HEK293 (cell line): Measurements from ENCODE around the gene TLE3.
A peak's percentile ranks its signal among the peaks of the same experiment; 100 is the strongest.

Experiments
- CTCF ChIA-PET: fragments of 350-600 bp; formaldehyde crosslinking; extraction: SDS; loops from one replicate; lab custom pipeline; 2021; ENCODE audit warnings: antibody characterized with exemption; lab: Yijun Ruan, JAX
- POLR2A ChIA-PET: fragments of 300-600 bp; formaldehyde crosslinking; extraction: SDS; loops from one replicate; lab custom pipeline; 2020; ENCODE audit warnings: antibody characterized with exemption, inconsistent platforms; lab: Yijun Ruan, JAX
- H3K27ac ChIP-seq: fragments of 200-500 bp; sonication (Bioruptor generic); 2 replicates; pipeline ENCODE4 v1.5.1; 2014; ENCODE audit warnings: low read depth, low read length, control low read depth, inconsistent platforms; ENCODE audit errors: extremely low read depth
- H3K36me3 ChIP-seq, 2 experiments: fragments of 200-500 bp in 1 of 2; sonication (Bioruptor generic) in 1 of 2; 1 replicate in 1 of 2; 2 replicates in 1 of 2; pipeline ENCODE4 v1.5.1; 2014 to 2017; ENCODE audit warnings: inconsistent platforms in 2 of 2, low read length in 2 of 2; ENCODE audit not compliant: control insufficient read depth in 2 of 2, insufficient read depth in 1 of 2
- H3K4me1 ChIP-seq: fragments of 200-500 bp; sonication (Bioruptor generic); 2 replicates; pipeline ENCODE4 v1.5.1; 2014; ENCODE audit warnings: mild to moderate bottlenecking, low read length, inconsistent platforms; ENCODE audit not compliant: control insufficient read depth, insufficient read depth
- H3K4me3 ChIP-seq: 2 replicates; pipeline ENCODE4 v1.5.1; 2011; ENCODE audit warnings: low read depth, mild to moderate bottlenecking, control low read depth, low read length, moderate library complexity
- H3K9me3 ChIP-seq: fragments of 200-500 bp; sonication (Bioruptor generic); 2 replicates; pipeline ENCODE4 v1.5.1; 2014; ENCODE audit warnings: low read depth, low read length, inconsistent platforms; ENCODE audit not compliant: control insufficient read depth, insufficient read depth
- MYNN ChIP-seq: fragments of 450-650 bp; formaldehyde crosslinking; IDR thresholded peaks from 2 replicates; pipeline ENCODE4 v1.5.1; 2016; ENCODE audit warnings: missing biosample characterization, missing genetic modification characterization, borderline replicate concordance
- ZBTB10 ChIP-seq: fragments of 450-650 bp; formaldehyde crosslinking; IDR thresholded peaks from 2 replicates; pipeline ENCODE4 v1.5.1; 2016; ENCODE audit warnings: missing biosample characterization, missing genetic modification characterization
- ZBTB26 ChIP-seq: fragments of 450-650 bp; formaldehyde crosslinking; optimal IDR thresholded peaks from 2 replicates; pipeline ENCODE3; 2016; ENCODE audit warnings: missing biosample characterization, mild to moderate bottlenecking, missing genetic modification characterization
- ZBTB7A ChIP-seq: fragments of 450-650 bp; formaldehyde crosslinking; IDR thresholded peaks from 2 replicates; pipeline ENCODE4 v1.5.1; 2016; ENCODE audit warnings: low read depth, missing biosample characterization, missing genetic modification characterization
- ZNF114 ChIP-seq: fragments of 450-650 bp; formaldehyde crosslinking; IDR thresholded peaks from 2 replicates; pipeline ENCODE4 v1.5.0; 2017; ENCODE audit warnings: missing biosample characterization, missing genetic modification characterization
- ZNF280C ChIP-seq: fragments of 450-650 bp; formaldehyde crosslinking; IDR thresholded peaks from 2 replicates; pipeline ENCODE4 v1.5.1; 2016; ENCODE audit warnings: missing biosample characterization, missing genetic modification characterization
- ZNF785 ChIP-seq: fragments of 450-650 bp; formaldehyde crosslinking; IDR thresholded peaks from 2 replicates; pipeline ENCODE4 v1.5.1; 2016; ENCODE audit warnings: missing biosample characterization, missing genetic modification characterization
- ZNF792 ChIP-seq: fragments of 450-650 bp; formaldehyde crosslinking; IDR thresholded peaks from 2 replicates; pipeline ENCODE4 v1.5.1; 2016; ENCODE audit warnings: missing biosample characterization, missing genetic modification characterization

Gene TLE3

GRCh38 chr15:70034596-70034995 lies 63.1 kb downstream of the TLE3 start:
- CTCF ChIA-PET, result no interaction called here
- peak overlapping the region; percentile 59; the same call in 1 of the 2 replicates for H3K27ac ChIP-seq
- no peaks in the 10 kb centered on the region for H3K9me3 ChIP-seq
- no peak for TF ChIP-seq MYNN (tag by site-specific recombination)
- no peak for TF ChIP-seq ZBTB10 (tag by site-specific recombination)
- TF ChIP-seq ZNF785 (tag by site-specific recombination), result no peak
- TF ChIP-seq ZNF114 (tag by site-specific recombination), result no peak
- no peak for TF ChIP-seq ZNF280C
- no peak for TF ChIP-seq ZBTB7A
- H3K4me1 ChIP-seq, result peaks cover 24% of the 10 kb centered on the region
- POLR2A ChIA-PET, result interaction anchor here (1.3 to 2.0 kb wide), 3 partner anchors 10 to 63 kb away, joined by 4 to 6 read pairs (median 5); partner anchors contain the start of gene TLE3
- no peaks in the 10 kb centered on the region for H3K36me3 ChIP-seq
- H3K4me3 ChIP-seq, result no peak overlapping the region

GRCh38 chr15:70034141-70034540 lies 63.6 kb downstream of the TLE3 start:
- ChIA-PET CTCF (interaction anchor here (0.7 kb wide), 1 partner anchor 976 kb away, joined by 4 read pairs; no protein-coding TSS in a partner anchor), POLR2A (interaction anchor here (0.8 to 2.0 kb wide), 4 partner anchors 9 to 64 kb away, joined by 3 to 6 read pairs (median 4); partner anchors contain the start of gene TLE3)
- H3K36me3 ChIP-seq, result no peaks in the 10 kb centered on the region

More at GRCh38 chr15:70034141-70034540, 63.6 kb downstream of the TLE3 start:
- Histone ChIP-seq H3K27ac (peak overlapping the region; percentile 59; the same call in 1 of the 2 replicates), H3K4me1 (peaks cover 22% of the 10 kb centered on the region), H3K9me3 (no peaks in the 10 kb centered on the region), H3K4me3 (no peak overlapping the region)
- TF ChIP-seq ZBTB26 (tag by site-specific recombination), result no peak
- 0 out of 2 replicates have a peak, but pooled peaks have one; percentile 21 for TF ChIP-seq ZNF792 (tag by site-specific recombination)
- peak; percentile 10; the same call in 1 of the 2 replicates for TF ChIP-seq ZBTB10 (tag by site-specific recombination)
